ENCODE measurements around the gene RNGTT.
"Not testable (repeated sequence)": the region's sequence is repeated elsewhere in the genome, so short reads cannot be mapped to it uniquely, and the experiment has no call there.

RNGTT gene

DNA sequence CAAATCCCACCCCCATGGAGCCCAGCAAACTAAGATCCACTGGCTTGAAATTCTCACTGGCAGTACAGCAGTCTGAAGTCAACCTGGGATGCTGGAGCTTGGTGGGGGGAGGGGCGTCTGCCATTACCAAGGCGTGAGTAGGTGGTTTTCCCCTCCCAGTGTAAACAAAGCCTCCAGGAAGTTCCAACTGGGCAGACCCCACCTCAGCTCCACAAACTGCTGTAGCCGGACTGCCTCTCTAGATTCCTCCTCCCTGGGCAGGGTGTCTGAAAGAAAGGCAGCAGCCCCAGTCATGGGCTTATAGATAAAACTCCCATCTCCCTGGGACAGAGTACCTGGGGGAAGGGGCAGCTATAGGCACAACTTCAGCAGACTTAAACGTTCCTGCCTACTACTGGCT, 135.8 kb downstream of the RNGTT start:
- in situ Hi-C loops (cut with HindIII; ENCODE audit: low sequenced_read_pairs) = not testable (repeated sequence)

DNA sequence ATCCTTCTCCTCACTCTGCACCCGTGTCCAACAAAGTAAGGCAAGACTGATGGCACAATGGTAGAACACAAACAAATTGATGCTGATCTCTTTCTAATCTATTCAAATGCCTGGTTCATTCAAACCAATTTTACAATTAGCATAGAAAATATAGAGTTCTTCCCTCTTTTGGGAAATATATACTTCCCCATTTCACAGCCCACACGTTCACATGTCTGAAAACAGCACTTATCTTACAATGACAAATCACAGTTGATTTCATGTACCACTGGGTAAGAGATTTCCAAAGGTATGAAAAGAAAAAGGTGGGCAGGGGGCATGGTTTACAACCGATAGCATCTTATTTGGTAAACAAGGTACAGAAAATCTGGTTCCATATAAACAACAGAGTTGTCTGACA, 137.6 kb downstream of the RNGTT start:
- in situ Hi-C loops (cut with HindIII; ENCODE audit: low sequenced_read_pairs) = no loop called here

DNA sequence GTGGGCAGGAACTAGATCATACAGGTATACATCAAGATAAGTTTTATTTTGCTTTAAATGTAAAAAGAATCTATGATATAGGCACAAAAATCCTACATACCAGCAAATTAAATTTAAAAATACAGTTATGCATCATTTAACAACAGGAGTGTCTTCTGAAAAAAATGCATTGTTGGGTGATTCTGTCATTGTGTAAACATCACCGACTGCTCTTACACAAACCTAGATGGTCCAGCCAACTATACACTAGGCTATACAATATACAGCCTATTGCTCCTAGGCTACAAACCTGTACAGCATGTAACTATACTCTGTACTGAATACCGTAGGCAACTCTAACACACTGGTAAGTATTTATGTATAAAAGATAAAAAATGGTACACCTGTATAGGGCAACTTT, 139.4 kb downstream of the RNGTT start:
- in situ Hi-C loops (cut with HindIII; ENCODE audit: low sequenced_read_pairs) = no loop called here

DNA sequence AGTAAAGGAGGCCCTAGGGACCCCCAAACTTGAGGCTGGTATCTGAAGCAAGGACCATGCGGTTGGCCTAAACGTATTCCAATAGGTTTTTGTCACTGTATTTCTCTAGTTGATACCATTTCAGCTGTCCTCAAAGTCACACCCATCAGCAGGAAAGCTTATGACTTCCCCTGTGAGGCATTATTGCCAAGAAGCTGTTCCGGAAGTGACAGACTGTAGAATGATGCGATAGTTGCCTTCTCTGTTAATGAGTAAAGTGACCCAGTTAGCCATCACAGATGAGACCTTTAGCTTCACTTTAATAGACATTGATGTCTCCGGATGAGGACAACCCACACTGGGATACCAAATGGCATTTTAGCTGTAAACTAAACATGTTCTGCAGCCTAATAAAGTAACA, 147.9 kb downstream of the RNGTT start:
- in situ Hi-C loops (cut with HindIII; ENCODE audit: low sequenced_read_pairs) = no loop called here

DNA sequence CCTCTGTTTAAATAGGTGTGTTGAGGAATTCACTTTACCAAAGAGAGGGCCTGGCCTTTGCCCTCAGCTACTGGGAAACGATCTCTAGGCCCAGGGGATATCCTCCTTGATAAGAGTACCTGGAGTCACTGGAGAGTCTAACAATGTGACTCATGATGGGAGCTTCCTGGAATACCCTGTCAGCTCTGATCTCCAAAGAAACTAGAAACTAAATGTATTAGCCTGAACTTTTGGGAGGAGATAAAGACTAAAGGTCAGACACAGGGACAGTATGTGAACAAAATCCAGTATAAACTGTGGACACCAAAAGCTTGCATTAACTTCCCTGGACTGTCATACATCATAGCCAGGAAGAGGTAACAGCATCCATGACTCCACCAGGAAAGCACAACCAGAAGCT, 148.5 kb downstream of the RNGTT start:
- in situ Hi-C loops (cut with HindIII; ENCODE audit: low sequenced_read_pairs) = no loop called here

DNA sequence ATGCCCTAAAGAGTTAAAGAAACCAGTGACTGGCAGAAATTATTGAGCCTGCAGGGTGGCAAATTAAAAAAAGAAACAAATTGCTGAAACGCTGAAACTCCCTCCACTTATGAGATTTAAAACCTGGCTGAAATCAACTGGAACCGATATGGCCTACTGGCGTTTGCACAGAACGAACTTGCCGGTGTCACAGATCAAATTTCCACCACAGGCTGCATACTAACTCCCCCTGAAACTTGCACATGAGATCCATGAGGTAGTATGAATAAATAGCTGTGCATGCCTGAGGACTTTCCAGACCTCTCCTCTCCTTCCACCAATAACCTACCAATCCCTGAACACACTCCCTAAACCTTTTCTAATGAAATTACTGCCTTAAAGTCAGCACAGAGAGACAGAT, 150.4 kb downstream of the RNGTT start:
- in situ Hi-C loops (cut with HindIII; ENCODE audit: low sequenced_read_pairs) = no loop called here

DNA sequence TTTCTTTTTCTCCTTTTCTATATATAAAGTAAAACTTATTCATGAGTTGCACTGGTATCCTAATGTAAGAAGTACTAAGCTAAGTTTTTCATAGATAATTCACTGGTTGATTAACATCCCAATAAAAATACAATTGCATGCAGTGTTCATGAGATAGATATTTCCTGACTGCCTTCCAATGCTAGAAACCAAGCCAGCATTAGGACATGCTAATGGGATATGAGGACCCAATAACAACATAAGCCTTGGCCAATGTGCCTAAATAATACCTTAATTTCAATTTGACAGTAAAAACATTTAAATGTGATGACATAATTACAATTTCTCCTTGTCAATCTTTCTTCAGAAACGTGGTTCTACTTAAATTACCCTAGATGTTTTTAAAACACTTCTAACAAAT, 152.7 kb downstream of the RNGTT start:
- in situ Hi-C loops (cut with HindIII; ENCODE audit: low sequenced_read_pairs) = no loop called here

DNA sequence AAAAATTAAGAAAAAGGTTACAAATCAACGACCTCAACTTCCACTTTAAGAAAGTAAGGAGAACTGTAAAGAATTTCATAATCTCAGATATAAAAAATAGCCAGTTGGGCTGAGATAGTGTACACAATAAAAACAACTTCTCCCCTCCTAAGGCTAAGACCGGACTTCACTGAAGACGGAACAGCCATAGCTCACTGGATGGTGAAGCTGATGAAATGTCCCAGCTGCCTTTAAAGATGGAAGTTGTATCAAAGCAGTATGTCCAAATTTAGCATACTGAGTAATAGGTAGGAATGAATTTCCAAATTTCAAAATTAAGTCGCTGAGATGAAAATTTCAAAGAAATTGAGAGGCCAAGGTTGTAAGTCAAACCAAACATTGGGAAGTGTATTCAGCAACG, 153.3 kb downstream of the RNGTT start:
- in situ Hi-C loops (cut with HindIII; ENCODE audit: low sequenced_read_pairs) = no loop called here

DNA sequence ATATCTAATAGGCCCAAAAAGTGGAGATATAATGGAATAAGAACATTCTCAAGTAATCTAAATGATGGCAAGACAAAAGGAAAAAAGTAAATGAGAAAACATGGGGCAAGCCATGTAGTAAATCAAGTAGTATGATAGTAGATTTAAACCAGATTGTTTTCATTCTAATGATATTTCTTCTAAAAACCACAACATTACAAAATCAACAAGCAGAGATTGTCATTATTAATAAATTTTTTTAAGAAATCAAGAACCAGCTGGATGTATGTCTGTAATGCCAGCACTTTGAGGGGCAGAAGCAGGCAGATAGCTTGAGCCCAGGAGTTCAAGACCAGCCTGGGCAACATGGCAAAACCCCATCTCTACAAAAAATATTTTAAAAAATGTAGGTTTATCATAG, 155.0 kb downstream of the RNGTT start:
- in situ Hi-C loops (cut with HindIII; ENCODE audit: low sequenced_read_pairs) = no loop called here

DNA sequence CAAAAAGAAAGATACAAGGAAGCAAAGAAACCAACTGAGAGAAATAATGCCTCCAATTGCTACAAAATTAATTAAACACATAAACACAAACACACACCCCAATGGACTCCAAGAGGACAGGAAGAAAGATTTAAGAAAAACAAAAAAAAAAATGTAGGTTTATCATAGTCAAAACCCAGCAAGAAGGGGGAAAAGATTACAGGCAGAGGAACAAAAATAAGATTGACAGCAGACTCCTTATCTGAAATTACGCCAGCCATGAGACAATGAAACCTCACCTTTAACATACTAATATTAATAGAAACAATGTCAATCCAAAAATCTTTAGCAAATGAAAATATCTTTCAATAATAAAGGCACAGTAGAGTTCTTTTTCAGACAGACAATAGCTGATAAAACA, 155.8 kb downstream of the RNGTT start:
- in situ Hi-C loops (cut with HindIII; ENCODE audit: low sequenced_read_pairs) = no loop called here

DNA sequence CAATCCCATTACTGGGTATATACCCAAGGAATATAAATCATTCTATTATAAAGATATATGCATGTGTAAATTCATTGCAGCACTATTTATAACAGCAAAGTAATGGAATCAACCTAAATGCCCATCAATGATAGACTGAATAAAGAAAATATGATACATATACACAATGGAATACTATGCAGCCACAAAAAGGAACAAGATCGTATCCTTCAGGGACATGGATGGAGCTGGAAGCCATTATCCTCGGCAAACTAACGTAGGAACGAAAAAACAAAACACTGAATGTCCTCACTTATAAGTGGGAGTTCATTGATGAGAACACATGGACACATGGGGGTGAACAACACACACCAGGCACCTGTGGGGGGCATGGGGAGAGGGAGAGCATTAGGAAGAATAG, 156.7 kb downstream of the RNGTT start:
- in situ Hi-C loops (cut with HindIII; ENCODE audit: low sequenced_read_pairs) = no loop called here

DNA sequence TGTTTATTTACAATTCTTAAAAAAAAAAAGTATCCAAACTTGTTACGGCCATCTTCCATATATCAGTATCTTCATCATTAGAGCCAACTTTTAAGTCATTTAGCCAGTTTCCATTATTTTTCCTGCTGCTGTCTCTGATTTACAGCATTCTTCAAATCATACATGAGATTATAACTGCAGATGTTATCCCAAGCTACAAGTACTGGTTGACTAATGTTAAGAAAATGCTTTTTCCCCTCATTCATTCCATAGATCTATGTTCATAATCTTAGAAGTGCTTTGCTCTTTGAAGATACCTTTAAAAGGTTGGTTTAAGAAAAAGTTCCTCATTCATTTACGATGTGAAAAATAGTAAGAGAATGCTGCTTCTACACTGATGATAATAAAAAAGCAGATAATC, 158.7 kb downstream of the RNGTT start:
- in situ Hi-C loops (cut with HindIII; ENCODE audit: low sequenced_read_pairs) = no loop called here

DNA sequence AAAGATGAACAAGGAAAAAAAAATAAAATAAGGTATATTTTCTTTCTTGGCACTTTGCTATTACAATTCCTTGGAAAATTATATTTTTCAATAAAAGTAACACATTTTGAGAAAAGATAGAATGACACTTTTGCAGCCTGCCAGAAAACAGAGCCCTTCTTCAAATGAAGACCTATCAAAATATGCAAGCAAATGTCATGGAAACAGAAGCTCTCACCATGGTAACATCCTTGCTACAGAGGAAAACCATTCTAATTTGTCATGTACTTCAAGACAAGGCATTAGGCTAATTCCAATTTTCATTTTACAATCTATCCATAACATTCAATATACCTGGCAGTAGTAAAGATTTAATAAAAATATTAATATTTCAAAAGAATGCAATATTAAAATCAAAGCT, 177.9 kb downstream of the RNGTT start:
- in situ Hi-C loops (cut with HindIII; ENCODE audit: low sequenced_read_pairs) = no loop called here

DNA sequence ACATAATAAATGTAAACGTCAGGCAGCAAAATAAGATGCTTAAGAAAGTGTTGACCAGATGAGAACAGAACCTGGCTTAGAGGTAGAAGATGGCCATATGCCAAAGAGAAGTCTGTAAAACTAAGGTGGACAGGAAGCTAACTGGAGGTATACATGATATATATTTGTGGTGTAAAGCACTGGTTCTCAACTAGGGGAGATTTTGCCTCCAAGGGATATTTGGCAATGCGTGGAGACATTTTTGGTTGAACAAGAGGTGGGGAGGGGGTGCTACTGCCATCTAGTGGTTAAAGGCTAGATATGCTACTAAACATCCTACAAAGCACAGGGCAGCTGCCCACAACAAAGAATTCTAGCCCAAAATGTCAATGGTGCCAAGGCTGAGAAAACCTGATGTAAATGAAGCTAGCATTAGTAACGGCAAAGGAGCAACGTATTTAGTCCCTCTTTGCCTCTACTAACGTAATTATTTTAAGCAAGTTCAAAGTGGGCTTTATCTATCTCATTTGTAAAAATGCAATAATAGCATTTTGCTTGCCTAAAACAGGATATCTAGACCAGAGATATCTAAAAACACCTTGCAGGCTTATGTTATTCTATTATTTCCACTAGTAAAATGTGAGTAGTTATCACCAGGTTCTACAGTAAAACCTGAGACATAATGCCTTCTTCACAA, 182.6 kb downstream of the RNGTT start:
- in situ Hi-C loops (cut with HindIII; ENCODE audit: low sequenced_read_pairs) = no loop called here

DNA sequence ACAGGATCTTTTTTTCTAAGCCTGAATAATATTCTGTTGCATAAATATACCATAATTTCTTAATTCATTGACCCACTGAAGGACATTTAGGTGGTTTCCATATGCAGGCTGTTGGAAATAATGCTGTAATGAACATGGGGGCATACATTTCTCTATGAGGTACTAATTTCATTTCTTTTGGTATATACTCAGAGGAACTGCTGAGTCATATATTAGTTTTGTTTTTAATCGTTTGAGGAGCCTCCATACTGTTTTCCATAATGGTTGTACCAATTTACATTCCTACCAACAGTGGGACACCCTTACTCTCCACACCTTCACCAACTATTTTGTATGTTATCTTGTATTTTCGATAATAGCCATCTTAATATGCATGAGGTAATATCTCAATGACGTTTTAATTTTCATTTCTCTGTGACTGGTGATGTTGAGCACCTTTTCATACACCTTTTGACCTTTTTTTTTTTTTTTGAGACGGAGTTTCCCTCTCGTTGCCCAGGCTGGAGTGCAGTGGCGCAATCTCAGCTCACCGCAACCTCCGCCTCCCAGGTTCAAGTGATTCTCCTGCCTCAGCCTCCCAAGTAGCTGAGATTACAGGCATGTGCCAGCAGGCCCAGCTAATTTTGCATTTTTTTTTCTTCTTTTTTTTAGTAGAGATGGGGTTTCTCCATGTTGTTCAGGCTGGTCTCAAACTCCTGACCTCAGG, 187.4 kb downstream of the RNGTT start:
- in situ Hi-C loops (cut with HindIII; ENCODE audit: low sequenced_read_pairs) = no loop called here

DNA sequence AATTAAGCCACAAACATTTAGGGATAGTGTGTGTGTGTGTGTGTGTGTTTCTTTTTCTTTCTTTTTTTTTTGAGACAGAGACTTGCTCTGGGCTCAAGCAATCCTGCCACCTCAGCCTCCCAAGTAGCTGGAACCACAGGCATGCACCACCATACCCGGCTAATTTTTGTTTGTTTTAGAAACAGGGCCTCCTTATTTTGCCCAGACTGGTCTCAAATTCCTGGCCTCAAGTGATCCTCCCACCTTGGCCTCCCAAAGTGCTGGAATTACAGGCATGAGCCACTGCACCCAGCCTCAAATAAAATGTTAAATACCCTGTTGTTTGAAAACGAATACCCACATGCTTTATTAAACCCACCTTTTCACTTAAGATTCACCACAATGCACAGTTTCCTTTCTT, 195.3 kb downstream of the RNGTT start:
- in situ Hi-C loops (cut with HindIII; ENCODE audit: low sequenced_read_pairs) = not testable (repeated sequence)

DNA sequence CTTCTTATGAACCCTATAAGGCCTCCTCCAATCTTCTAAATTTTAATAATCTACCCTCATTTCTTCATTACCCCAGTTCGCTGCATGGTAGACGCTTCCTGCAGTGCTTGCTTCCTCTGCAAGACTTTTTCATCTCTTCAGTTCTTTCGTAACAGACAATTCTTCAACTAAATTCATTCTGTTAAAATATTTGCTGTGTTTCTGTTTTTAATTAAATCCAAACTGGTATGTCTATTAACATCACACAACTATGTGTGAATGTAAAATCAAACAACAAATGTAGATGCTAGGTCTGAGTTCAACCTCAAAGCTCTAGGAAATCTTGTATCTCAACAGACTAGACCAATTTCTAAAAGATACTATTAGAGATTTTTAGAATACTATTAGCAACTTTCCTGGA, 199.3 kb downstream of the RNGTT start:
- in situ Hi-C loops (cut with HindIII; ENCODE audit: low sequenced_read_pairs) = no loop called here

DNA sequence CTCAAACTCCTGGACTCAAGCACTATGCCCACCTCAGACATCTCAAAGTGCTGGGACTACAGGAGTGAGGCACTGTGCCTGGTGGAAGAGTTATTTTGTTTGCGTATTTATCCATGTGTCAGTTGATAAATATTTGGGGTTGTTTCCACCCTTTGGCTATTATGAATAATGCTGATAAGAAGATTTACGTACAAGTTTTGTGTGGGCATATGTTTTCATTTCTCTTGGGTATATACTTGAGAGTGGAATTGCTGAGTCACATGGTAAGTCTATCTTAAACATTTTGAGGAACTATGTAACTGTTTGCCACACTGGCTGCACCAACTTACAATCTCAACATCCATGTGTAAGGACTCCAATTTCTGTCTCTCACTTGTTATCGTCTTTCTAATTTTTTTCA, 200.3 kb downstream of the RNGTT start:
- in situ Hi-C loops (cut with HindIII; ENCODE audit: low sequenced_read_pairs) = no loop called here

DNA sequence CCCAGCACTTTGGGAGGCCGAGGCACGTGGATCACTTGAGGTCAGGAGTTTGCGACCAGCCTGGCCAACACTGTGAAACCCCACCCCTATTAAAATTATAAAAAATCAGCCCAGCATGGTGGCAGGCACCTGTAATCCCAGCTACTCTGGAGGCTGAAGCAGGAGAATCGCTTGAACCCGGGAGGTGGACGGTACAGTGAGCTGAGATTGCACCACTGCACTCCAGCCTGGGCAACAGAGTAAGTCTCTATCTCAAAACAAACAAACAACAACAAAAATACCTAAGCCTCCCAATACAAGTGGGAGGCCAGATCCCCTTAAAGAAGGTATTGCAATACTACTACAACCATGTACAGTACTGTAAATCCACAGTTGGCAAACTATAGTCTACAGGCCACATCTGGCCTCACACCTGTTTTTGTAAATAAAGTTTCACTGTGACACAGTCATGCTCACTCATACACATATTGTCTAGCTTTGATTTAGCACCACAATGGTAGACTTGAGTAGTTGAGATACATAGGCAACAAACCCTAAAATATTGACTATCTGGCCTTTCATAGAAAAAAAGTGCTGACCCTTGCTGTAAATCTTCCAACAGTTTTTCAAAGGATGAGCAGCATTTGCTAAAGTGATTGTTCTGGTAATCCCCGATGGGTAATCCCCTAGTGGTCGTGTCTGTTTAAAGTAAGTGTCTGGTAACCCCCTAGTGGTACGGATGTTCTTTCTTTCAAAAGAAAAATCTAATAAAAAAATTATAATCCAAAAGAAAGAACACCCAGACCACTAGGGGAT, 202.0 kb downstream of the RNGTT start:
- in situ Hi-C loops (cut with HindIII; ENCODE audit: low sequenced_read_pairs) = no loop called here

DNA sequence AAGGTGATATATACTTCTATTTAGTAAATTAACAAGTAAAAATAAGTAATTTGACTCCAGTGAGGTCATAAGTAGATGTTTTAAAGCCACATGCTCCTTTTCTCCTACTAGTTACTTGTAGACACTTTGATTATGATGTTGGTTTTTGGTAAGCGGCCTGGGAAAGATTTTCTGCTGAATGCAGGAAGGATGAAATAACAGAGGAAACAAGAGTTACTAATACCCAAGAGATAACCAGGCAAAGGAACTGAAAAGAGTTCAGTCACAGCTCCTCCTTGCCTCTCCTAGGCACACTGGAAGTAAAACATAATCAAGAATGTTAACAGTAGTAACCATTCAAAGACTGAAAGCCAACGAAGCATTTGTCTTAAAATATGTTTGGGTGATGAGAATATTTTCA, 203.3 kb downstream of the RNGTT start:
- in situ Hi-C loops (cut with HindIII; ENCODE audit: low sequenced_read_pairs) = no loop called here

DNA sequence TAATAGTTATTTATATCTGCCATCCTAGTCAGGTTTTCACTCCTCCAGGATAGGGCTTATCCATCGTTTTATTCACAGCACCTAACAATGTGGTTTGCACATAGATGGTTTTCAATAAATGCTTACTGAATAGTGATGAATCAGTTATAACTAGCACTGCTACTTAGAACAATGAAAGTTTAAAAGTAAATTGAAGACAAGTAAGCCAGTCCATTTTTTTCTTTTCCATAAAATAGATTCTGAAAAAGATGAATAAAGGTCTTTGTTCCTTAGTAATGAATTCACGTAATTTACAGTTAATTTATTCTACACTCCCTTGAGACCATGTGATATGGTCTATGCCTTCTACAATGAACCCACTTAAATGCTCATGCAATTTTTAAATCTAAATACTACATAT, 212.5 kb downstream of the RNGTT start:
- in situ Hi-C loops (cut with HindIII; ENCODE audit: low sequenced_read_pairs) = no loop called here

DNA sequence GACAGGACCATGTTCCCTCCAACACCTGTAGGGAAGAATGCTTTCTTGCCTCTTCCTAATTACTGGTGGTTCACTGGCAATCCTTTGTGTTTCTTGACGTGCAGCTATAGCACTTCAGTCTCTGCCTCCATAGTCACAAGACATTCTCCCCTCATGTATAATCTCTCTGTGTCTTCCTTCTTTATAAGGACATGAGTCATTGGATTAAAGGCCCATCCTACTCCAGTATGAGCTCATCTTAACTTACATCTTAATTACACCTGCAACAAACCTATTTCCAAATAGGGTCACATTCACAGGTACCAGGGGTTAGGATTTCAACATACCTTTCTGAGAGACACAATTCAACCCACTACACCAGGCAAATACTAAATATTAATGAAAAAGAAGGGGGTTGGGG, 213.6 kb downstream of the RNGTT start:
- in situ Hi-C loops (cut with HindIII; ENCODE audit: low sequenced_read_pairs) = no loop called here

All from endothelial cell of hepatic sinusoid (primary cell).